ENCODE measurements around the gene ALK. TPM values are rescaled to one million over a fixed set of nuclear protein-coding genes. Genes with fewer than 3 reads are reported as not detected.

Gene ALK
- polyA plus RNA-seq, 1 experiment = not detected

DNA sequence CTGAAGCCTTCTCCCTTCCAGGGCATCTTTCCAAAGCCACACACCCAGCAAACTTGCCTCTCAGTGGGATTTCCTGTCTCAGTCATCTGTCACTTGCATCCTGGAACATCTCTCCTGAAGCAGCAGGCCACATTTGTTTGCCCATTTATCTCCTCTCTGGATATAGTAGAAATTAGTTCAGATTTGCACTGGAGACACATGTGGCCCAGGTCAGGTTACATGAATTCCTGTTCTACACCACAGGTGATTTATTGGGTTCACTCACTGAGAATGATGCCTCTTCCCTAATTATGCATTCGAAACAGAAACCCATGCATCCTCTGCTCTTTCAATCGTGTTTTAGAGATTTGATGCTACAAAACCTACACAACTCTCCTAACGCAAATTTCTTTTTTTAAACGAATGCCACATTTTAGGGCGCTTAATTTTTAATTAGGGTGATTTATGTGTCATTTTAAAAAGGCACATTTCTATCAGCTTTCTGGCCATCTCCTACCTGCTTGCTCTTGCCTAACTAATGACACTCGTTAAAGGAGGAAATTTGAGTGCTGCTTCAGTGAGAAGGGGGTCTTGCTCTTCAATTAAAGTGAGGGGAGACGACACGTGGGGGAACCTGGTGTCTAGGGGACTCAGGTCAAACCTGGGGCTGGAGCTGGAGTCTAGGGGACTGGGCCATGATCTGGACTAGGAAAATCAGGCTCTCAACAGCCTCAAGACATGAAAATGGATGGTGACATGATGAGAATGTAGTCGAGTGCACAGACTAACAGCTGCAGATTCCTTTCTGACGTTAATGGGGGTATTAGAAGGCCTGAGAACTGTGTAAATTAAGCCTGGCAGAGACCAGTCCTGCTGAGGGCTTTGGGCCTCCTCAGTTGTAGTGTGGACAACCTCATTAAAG, 584.8 kb downstream of the ALK start:
- TF ChIP-seq, protein P1, sequence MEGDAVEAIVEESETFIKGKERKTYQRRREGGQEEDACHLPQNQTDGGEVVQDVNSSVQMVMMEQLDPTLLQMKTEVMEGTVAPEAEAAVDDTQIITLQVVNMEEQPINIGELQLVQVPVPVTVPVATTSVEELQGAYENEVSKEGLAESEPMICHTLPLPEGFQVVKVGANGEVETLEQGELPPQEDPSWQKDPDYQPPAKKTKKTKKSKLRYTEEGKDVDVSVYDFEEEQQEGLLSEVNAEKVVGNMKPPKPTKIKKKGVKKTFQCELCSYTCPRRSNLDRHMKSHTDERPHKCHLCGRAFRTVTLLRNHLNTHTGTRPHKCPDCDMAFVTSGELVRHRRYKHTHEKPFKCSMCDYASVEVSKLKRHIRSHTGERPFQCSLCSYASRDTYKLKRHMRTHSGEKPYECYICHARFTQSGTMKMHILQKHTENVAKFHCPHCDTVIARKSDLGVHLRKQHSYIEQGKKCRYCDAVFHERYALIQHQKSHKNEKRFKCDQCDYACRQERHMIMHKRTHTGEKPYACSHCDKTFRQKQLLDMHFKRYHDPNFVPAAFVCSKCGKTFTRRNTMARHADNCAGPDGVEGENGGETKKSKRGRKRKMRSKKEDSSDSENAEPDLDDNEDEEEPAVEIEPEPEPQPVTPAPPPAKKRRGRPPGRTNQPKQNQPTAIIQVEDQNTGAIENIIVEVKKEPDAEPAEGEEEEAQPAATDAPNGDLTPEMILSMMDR (IDR thresholded peaks at IDR 0.05; ENCODE audit: low read depth, low read length) = no peak
- no peak for DNase-seq (ENCODE audit: low read depth, low spot score)
- no peak overlapping the region for H3K4me3 ChIP-seq (ENCODE audit: low read depth, low read length)
- CTCF ChIA-PET = no interaction called here
- H3K27me3 ChIP-seq (ENCODE audit: control insufficient read depth, insufficient read depth, low read length) = peaks cover 8% of the 10 kb centered on the region
- POLR2A ChIA-PET = no interaction called here
- no peak overlapping the region for H3K27ac ChIP-seq (ENCODE audit: low read depth, low read length)
- H3K9me3 ChIP-seq (ENCODE audit: control insufficient read depth, insufficient read depth, low read length) = no peaks in the 10 kb centered on the region

DNA sequence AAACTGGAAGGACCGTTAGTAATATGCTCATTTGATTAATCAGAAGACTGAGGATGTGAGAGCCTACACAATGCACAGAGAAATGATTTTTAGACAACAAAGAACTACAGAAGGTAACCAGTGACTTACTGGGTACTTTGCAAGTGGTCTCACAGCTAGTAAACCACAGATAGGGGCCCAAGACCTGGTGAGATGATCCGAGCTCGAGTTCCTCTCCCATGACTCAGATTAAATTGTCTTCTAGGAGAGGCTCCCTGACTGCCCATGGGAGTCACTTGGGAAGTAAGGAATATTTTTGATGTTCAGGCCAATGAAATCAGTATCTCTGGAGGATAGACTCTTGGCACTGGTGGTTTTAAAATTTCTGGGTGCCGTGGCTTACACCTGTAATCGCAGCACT, 586.0 kb downstream of the ALK start:
- ChIA-PET CTCF (no interaction called here), POLR2A (no interaction called here)
- no peak for DNase-seq (ENCODE audit: low read depth, low spot score)
- no peak overlapping the region for H3K4me3 ChIP-seq (ENCODE audit: low read depth, low read length)
- no peaks in the 10 kb centered on the region for H3K9me3 ChIP-seq (ENCODE audit: control insufficient read depth, insufficient read depth, low read length)
- no peak overlapping the region for H3K27ac ChIP-seq (ENCODE audit: low read depth, low read length)
- H3K27me3 ChIP-seq (ENCODE audit: control insufficient read depth, insufficient read depth, low read length) = peaks cover 5% of the 10 kb centered on the region
- TF ChIP-seq, protein P1 (IDR thresholded peaks at IDR 0.05; ENCODE audit: low read depth, low read length) = no peak

DNA sequence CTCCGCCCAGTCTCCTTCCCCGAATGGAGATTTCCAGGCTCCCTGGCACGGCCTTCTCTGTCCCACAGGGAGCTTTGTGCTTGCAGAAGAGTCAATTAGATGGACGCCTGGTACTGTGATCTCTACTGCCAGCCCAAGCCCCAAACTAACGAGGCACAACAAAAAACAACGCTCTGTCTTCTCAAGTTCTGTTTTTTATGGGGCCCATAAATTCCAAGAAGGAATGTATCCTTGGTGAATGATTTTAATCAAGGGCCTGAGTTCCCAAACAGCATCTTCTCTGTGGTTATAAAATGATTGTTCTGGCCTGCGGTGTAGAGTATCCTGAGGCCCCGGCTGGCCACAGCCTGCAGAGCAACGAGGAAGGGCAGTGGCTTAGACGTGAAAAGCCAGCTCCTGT, 586.7 kb downstream of the ALK start:
- no peaks in the 10 kb centered on the region for H3K9me3 ChIP-seq (ENCODE audit: control insufficient read depth, insufficient read depth, low read length)
- H3K4me3 ChIP-seq (ENCODE audit: low read depth, low read length) = no peak overlapping the region
- no peak overlapping the region for H3K27ac ChIP-seq (ENCODE audit: low read depth, low read length)
- POLR2A ChIA-PET = no interaction called here
- peaks cover 6% of the 10 kb centered on the region for H3K27me3 ChIP-seq (ENCODE audit: control insufficient read depth, insufficient read depth, low read length)
- DNase-seq (ENCODE audit: low read depth, low spot score) = no peak
- TF ChIP-seq, protein P1 (IDR thresholded peaks at IDR 0.05; ENCODE audit: low read depth, low read length) = no peak
- CTCF ChIA-PET = no interaction called here

DNA sequence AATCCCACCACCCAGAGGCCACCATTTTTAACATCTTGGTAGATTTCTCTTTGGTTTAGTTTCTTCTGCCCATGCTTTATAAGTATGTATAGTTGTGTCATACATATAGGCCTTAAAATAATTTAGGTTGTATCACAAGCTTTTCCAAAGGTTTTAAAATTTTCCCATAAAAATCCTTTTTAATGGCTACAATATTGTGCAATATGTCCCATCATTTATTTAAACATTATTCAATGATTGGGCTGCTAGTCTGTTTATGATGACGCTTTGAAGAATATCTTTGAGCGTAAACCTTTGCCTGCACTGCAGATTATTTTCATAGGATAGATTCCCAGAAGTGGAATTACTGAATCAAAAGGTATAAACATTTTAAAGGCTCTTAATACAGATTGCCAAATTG, 588.8 kb downstream of the ALK start:
- Histone ChIP-seq H3K9me3 (ENCODE audit: control insufficient read depth, insufficient read depth, low read length) (no peaks in the 10 kb centered on the region), H3K27me3 (ENCODE audit: control insufficient read depth, insufficient read depth, low read length) (peaks cover 7% of the 10 kb centered on the region), H3K27ac (ENCODE audit: low read depth, low read length) (no peak overlapping the region), H3K4me3 (ENCODE audit: low read depth, low read length) (no peak overlapping the region)
- ChIA-PET CTCF (interaction anchor here (1.0 kb wide), 1 partner anchor 24 kb away, joined by 3 read pairs; no protein-coding TSS in a partner anchor), POLR2A (no interaction called here)
- DNase-seq (ENCODE audit: low read depth, low spot score) = no peak
- TF ChIP-seq, protein P1 (IDR thresholded peaks at IDR 0.05; ENCODE audit: low read depth, low read length) = no peak

DNA sequence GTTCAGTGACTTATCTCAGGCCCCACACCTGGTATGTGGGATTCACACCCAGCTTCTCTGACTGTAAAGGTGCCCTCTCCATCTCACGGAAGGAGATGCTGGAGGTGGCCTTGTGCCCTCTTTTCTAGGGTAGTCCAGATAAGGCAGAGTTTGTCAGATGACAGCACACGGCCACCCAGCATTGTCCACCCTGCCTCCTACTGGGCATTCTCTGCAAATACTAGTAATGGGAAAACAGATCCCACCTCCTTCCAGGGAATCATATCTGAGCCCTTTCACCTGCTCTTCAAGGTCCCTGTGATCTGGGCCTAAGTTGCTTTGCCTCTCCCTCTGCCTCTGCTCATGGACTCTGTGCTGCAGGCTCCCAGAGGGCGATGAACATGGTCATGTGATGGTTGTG, 591.5 kb downstream of the ALK start:
- TF ChIP-seq, protein P1 (IDR thresholded peaks at IDR 0.05; ENCODE audit: low read depth, low read length) = peak; percentile 22; the same call in 1 of the 2 replicates
- no peak overlapping the region for H3K4me3 ChIP-seq (ENCODE audit: low read depth, low read length)
- H3K27ac ChIP-seq (ENCODE audit: low read depth, low read length) = no peak overlapping the region
- no peak for DNase-seq (ENCODE audit: low read depth, low spot score)
- H3K9me3 ChIP-seq (ENCODE audit: control insufficient read depth, insufficient read depth, low read length) = no peaks in the 10 kb centered on the region; the same call in 1 of the 2 replicates
- ChIA-PET POLR2A (no interaction called here), CTCF (no interaction called here)
- peaks cover 15% of the 10 kb centered on the region for H3K27me3 ChIP-seq (ENCODE audit: control insufficient read depth, insufficient read depth, low read length)
